Activated T-helper 17 cell treated with anti-CD3 and anti-CD28 coated beads, Interleukin-2, amount 50 U/mL, for 72 hours (primary cell): Measurements from ENCODE around the gene SLC16A5. TPM values are rescaled to one million over a fixed set of nuclear protein-coding genes. Genes with fewer than 3 reads are reported as not detected.

Experiments used
- ATAC-seq: fragments of 150-1000 bp; cut with Tn5 transposase; replicated peaks from 2 replicates; pipeline ENCODE4 v1.10.0; 2021; ENCODE audit warnings: mild to moderate bottlenecking, moderate library complexity
- H3K27ac Mint-ChIP-seq: one replicate; pipeline ENCODE4 v1.8.0; 2022; ENCODE audit warnings: mixed read lengths
- H3K27me3 Mint-ChIP-seq: one replicate; pipeline ENCODE4 v1.8.0; 2022; ENCODE audit warnings: mixed read lengths
- H3K36me3 Mint-ChIP-seq: one replicate; pipeline ENCODE4 v1.8.0; 2022; ENCODE audit warnings: low read depth, mild to moderate bottlenecking, mixed read lengths
- H3K4me1 Mint-ChIP-seq: one replicate; pipeline ENCODE4 v1.8.0; 2022; ENCODE audit warnings: mixed read lengths
- H3K4me3 Mint-ChIP-seq: one replicate; pipeline ENCODE4 v1.8.0; 2022; ENCODE audit warnings: mild to moderate bottlenecking, mixed read lengths
- H3K9me3 Mint-ChIP-seq: one replicate; pipeline ENCODE4 v1.8.0; 2022; ENCODE audit warnings: mixed read lengths
- total RNA-seq, 2 donors: library from RNA; stranded (reverse); gene quantifications; one replicate each; pipeline ENCODE4 v1.2.3, GENCODE V29; 2022

Gene SLC16A5
- total RNA-seq, 2 donors from 2014 or later: 5.4 to 14.6 TPM

- no peak for ATAC-seq
- Mint-ChIP-seq H3K27ac (no peak overlapping the region), H3K36me3 (peaks cover 90% of the 10 kb centered on the region), H3K4me3 (no peak overlapping the region), H3K27me3 (no peaks in the 10 kb centered on the region), H3K9me3 (no peaks in the 10 kb centered on the region), H3K4me1 (no peaks in the 10 kb centered on the region)
These were observed 28.1 kb upstream of the SLC16A5 start for GRCh38 chr17:75059369-75060345.

- Mint-ChIP-seq H3K36me3 (peaks cover 90% of the 10 kb centered on the region), H3K27ac (no peak overlapping the region), H3K4me1 (peaks cover 2% of the 10 kb centered on the region), H3K9me3 (no peaks in the 10 kb centered on the region), H3K4me3 (no peak overlapping the region), H3K27me3 (no peaks in the 10 kb centered on the region)
- ATAC-seq: no peak
These were observed 27.2 kb upstream of the SLC16A5 start for GRCh38 chr17:75060434-75061054.

- Mint-ChIP-seq H3K36me3 (peaks cover 90% of the 10 kb centered on the region), H3K4me3 (no peak overlapping the region), H3K27ac (no peak overlapping the region), H3K4me1 (peaks cover 7% of the 10 kb centered on the region), H3K9me3 (no peaks in the 10 kb centered on the region), H3K27me3 (no peaks in the 10 kb centered on the region)
- ATAC-seq: no peak
These were observed 26.7 kb upstream of the SLC16A5 start for GRCh38 chr17:75061055-75061438.

GRCh38 chr17:75061618-75062017 is 26.1 kb upstream of the SLC16A5 start:
- Mint-ChIP-seq H3K4me1 (peaks cover 13% of the 10 kb centered on the region), H3K27me3 (no peaks in the 10 kb centered on the region), H3K36me3 (peaks cover 85% of the 10 kb centered on the region), H3K27ac (peak overlapping the region; percentile 39), H3K4me3 (no peak overlapping the region), H3K9me3 (no peaks in the 10 kb centered on the region)
- no peak for ATAC-seq

GRCh38 chr17:75063201-75063600 is 24.6 kb upstream of the SLC16A5 start:
- peaks cover 70% of the 10 kb centered on the region for H3K36me3 Mint-ChIP-seq
- H3K27ac Mint-ChIP-seq: no peak overlapping the region
- no peaks in the 10 kb centered on the region for H3K9me3 Mint-ChIP-seq
- ATAC-seq: no peak
- no peak overlapping the region for H3K4me3 Mint-ChIP-seq
- peaks cover 19% of the 10 kb centered on the region for H3K4me1 Mint-ChIP-seq
- no peaks in the 10 kb centered on the region for H3K27me3 Mint-ChIP-seq

- peaks cover 19% of the 10 kb centered on the region for H3K4me1 Mint-ChIP-seq
- H3K9me3 Mint-ChIP-seq: no peaks in the 10 kb centered on the region
- peak overlapping the region; percentile 46 for H3K27ac Mint-ChIP-seq
- H3K27me3 Mint-ChIP-seq: no peaks in the 10 kb centered on the region
- no peak overlapping the region for H3K4me3 Mint-ChIP-seq
- no peak for ATAC-seq
- H3K36me3 Mint-ChIP-seq: peaks cover 70% of the 10 kb centered on the region
These were observed 24.1 kb upstream of the SLC16A5 start for GRCh38 chr17:75063626-75064025.

GRCh38 chr17:75064040-75064439 is 23.7 kb upstream of the SLC16A5 start:
- no peak for ATAC-seq
- H3K4me3 Mint-ChIP-seq: no peak overlapping the region
- peaks cover 19% of the 10 kb centered on the region for H3K4me1 Mint-ChIP-seq
- H3K27me3 Mint-ChIP-seq: no peaks in the 10 kb centered on the region
- peak overlapping the region; percentile 46 for H3K27ac Mint-ChIP-seq
- H3K36me3 Mint-ChIP-seq: peaks cover 70% of the 10 kb centered on the region
- no peaks in the 10 kb centered on the region for H3K9me3 Mint-ChIP-seq

- H3K27ac Mint-ChIP-seq: peak overlapping the region; percentile 96
These were observed 23.3 kb upstream of the SLC16A5 start for GRCh38 chr17:75064460-75064859.

GRCh38 chr17:75064867-75065561 is 22.7 kb upstream of the SLC16A5 start:
- no peaks in the 10 kb centered on the region for H3K27me3 Mint-ChIP-seq
- peaks cover 19% of the 10 kb centered on the region for H3K4me1 Mint-ChIP-seq
- no peaks in the 10 kb centered on the region for H3K9me3 Mint-ChIP-seq
- no peak for ATAC-seq
- peaks cover 61% of the 10 kb centered on the region for H3K36me3 Mint-ChIP-seq
- peak overlapping the region; percentile 76 for H3K4me3 Mint-ChIP-seq
- H3K27ac Mint-ChIP-seq: peak overlapping the region; percentile 96

More at GRCh38 chr17:75064460-75064859, 23.3 kb upstream of the SLC16A5 start:
- peaks cover 67% of the 10 kb centered on the region for H3K36me3 Mint-ChIP-seq
- H3K9me3 Mint-ChIP-seq: no peaks in the 10 kb centered on the region
- ATAC-seq: no peak
- peaks cover 19% of the 10 kb centered on the region for H3K4me1 Mint-ChIP-seq
- no peaks in the 10 kb centered on the region for H3K27me3 Mint-ChIP-seq
- peak overlapping the region; percentile 76 for H3K4me3 Mint-ChIP-seq

GRCh38 chr17:75065562-75066151 is 22.1 kb upstream of the SLC16A5 start:
- peaks cover 19% of the 10 kb centered on the region for H3K4me1 Mint-ChIP-seq
- H3K9me3 Mint-ChIP-seq: no peaks in the 10 kb centered on the region
- peak overlapping the region; percentile 76 for H3K4me3 Mint-ChIP-seq
- peak; percentile 89 for ATAC-seq
- H3K27me3 Mint-ChIP-seq: no peaks in the 10 kb centered on the region
- peaks cover 55% of the 10 kb centered on the region for H3K36me3 Mint-ChIP-seq
- peak overlapping the region; percentile 96 for H3K27ac Mint-ChIP-seq

GRCh38 chr17:75067856-75068255 is 19.9 kb upstream of the SLC16A5 start:
- Mint-ChIP-seq H3K9me3 (no peaks in the 10 kb centered on the region), H3K36me3 (peaks cover 33% of the 10 kb centered on the region), H3K4me3 (peak overlapping the region; percentile 76), H3K4me1 (peaks cover 19% of the 10 kb centered on the region), H3K27ac (peak overlapping the region; percentile 62), H3K27me3 (no peaks in the 10 kb centered on the region)
- peak; percentile 80 for ATAC-seq

GRCh38 chr17:75068750-75069149 is 19.0 kb upstream of the SLC16A5 start:
- no peak overlapping the region for H3K27ac Mint-ChIP-seq
- H3K4me1 Mint-ChIP-seq: peaks cover 19% of the 10 kb centered on the region
- no peak for ATAC-seq
- H3K36me3 Mint-ChIP-seq: peaks cover 24% of the 10 kb centered on the region
- no peaks in the 10 kb centered on the region for H3K9me3 Mint-ChIP-seq
- no peak overlapping the region for H3K4me3 Mint-ChIP-seq
- no peaks in the 10 kb centered on the region for H3K27me3 Mint-ChIP-seq

- no peak overlapping the region for H3K27ac Mint-ChIP-seq
- no peaks in the 10 kb centered on the region for H3K27me3 Mint-ChIP-seq
- ATAC-seq: no peak
These were observed 18.0 kb upstream of the SLC16A5 start for GRCh38 chr17:75069783-75070182.

More at GRCh38 chr17:75069783-75070182, 18.0 kb upstream of the SLC16A5 start:
- Mint-ChIP-seq H3K4me1 (peaks cover 19% of the 10 kb centered on the region), H3K36me3 (peaks cover 14% of the 10 kb centered on the region), H3K9me3 (no peaks in the 10 kb centered on the region), H3K4me3 (no peak overlapping the region)
